Activated gamma-delta T cell treated with Interleukin-2 at 50 U/mL for 16 hours (primary cell): ENCODE data around the gene PCDHB4.
"Not testable (repeated sequence)": the region's sequence is repeated elsewhere in the genome, so short reads cannot be mapped to it uniquely, and the experiment has no call there.

Experiments used
- DNase-seq: peaks from one replicate; pipeline ENCODE4 v3.0.0-alpha.2; 2020

Gene PCDHB4

GRCh38 chr5:141121563-141121962 is at the start of gene PCDHB4:
Gene PCDHB4, plus strand, starts transcription at chr5:141121818. Its CDS starts 181 bp downstream, at chr5:141121999.
- DNase-seq: no peak

DNA sequence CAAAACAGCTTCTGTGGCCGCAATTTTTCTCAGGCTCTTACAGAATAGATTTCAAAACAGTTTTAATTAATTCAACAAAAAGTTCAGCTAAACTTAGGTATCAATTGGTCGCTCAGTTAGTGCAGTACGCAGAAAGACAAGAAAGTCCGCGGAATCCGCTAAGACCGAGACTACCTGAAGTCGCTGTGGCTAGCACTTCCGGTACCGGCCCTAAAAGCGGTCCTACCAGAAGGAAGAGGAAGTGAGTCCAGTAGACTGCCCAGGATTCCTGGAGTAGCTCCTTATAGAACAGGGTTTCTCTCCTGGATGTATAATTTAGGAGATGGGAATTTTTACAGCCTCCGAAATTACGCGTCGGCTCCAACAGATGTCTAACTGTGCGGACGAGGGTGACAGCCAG is 43.8 kb upstream of the PCDHB4 start:
- DNase-seq: no peak

DNA sequence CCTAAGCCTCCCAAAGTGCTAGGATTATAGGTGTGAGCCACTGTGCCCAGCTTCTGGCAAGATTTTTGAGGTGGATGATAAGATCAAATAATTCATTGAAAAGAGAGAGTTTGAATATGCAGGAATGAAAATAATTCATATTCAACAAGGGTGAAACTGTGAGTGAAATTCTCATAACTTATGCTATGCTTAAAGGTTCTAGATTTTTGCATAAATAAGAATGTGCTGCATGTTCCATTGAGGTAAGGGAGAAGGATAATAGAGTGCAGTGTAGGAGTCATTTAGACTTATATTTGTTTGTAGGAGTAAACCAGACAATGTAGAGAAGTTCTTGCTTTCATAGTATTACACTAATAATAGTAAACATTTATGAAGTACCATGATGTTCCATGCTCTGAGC is 39.4 kb upstream of the PCDHB4 start:
- no peak for DNase-seq

- no peak for DNase-seq
Measured at GRCh38 chr5:141084487-141084989, 37.1 kb upstream of the PCDHB4 start.

DNA sequence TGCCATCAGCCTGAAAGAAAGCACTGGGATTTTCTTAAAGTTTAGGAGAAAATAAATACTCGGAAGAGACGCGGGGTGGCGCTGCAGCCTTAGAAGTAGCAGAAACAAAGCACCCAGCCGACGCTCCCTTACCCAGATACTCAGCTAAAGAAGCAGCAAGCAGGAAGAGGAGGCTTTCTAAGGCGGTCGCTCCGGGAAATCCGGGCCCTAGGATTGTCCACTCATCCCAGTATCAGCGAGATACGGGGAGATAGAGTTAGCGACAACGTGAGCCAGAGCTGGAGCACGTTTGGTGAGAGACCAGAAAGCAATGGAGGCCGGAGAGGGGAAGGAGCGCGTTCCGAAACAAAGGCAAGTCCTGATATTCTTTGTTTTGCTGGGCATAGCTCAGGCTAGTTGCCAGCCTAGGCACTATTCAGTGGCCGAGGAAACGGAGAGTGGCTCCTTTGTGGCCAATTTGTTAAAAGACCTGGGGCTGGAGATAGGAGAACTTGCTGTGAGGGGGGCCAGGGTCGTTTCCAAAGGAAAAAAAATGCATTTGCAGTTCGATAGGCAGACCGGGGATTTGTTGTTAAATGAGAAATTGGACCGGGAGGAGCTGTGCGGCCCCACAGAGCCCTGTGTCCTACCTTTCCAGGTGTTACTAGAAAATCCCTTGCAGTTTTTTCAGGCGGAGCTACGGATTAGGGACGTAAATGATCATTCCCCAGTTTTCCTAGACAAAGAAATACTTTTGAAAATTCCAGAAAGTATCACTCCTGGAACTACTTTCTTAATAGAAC is 26.9 kb upstream of the PCDHB4 start, which contains the start of gene PCDHB2:
TSS of gene PCDHB2 (plus strand) at position 135 of the 782 bp plus-strand sequence. CDS start at position 311, 176 bp downstream.
- DNase-seq: no peak

DNA sequence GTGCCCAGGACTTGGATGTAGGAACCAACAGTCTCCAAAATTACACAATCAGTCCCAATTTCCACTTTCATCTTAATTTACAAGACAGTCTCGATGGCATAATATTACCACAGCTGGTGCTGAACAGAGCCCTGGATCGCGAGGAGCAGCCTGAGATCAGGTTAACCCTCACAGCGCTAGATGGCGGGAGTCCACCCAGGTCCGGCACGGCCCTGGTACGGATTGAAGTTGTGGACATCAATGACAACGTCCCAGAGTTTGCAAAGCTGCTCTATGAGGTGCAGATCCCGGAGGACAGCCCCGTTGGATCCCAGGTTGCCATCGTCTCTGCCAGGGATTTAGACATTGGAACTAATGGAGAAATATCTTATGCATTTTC is 26.4 kb upstream of the PCDHB4 start:
- DNase-seq: no peak

GRCh38 chr5:141096181-141096580 is 25.4 kb upstream of the PCDHB4 start:
- not testable (repeated sequence) for DNase-seq

DNA sequence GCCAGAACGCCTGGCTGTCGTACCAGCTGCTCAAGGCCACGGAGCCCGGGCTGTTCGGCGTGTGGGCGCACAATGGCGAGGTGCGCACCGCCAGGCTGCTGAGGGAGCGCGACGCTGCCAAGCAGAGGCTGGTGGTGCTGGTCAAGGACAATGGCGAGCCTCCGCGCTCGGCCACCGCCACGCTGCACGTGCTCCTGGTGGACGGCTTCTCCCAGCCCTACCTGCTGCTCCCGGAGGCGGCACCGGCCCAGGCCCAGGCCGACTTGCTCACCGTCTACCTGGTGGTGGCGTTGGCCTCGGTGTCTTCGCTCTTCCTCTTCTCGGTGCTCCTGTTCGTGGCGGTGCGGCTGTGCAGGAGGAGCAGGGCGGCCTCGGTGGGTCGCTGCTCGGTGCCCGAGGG is 25.0 kb upstream of the PCDHB4 start:
- not testable (repeated sequence) for DNase-seq

- DNase-seq: no peak
Measured at GRCh38 chr5:141100243-141100805, 21.3 kb upstream of the PCDHB4 start, which contains the start of gene PCDHB3. Gene PCDHB3, plus strand, starts transcription at chr5:141100473. Its CDS starts 177 bp downstream, at chr5:141100650.

DNA sequence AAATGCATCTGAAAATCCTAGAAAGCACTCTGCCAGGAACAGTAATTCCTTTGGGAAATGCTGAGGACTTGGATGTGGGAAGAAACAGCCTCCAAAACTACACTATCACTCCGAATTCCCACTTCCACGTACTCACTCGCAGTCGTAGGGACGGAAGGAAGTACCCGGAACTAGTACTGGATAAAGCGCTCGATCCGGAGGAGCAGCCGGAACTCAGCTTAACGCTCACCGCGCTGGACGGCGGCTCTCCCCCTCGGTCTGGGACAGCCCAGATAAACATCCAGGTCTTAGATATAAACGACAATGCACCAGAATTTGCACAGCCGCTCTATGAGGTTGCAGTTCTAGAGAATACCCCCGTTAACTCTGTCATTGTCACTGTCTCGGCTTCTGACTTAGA is 20.6 kb upstream of the PCDHB4 start:
- no peak for DNase-seq

GRCh38 chr5:141102070-141102469 is 19.5 kb upstream of the PCDHB4 start:
- DNase-seq: not testable (repeated sequence)

GRCh38 chr5:141102471-141102870 is 19.1 kb upstream of the PCDHB4 start:
- DNase-seq: not testable (repeated sequence)

DNA sequence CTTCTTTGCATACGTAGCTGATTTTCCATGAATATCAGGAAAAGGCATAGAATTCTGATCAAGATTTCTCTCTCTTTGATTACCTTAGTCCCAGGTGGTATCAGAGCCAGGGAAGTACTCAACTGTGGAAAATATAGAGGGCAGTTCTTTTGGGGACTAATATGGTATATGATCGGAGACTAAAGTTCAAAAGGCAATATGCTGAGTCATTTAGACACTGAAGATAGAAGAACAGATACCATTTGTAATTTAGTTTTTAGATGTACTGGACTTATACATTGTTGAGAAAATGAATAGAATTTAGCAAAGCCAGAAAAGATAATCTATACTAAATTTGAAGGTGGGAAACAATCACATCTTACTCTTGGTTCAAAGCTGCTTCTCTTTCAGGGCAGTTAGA is 16.3 kb upstream of the PCDHB4 start:
- no peak for DNase-seq

- DNase-seq: no peak
Measured at GRCh38 chr5:141119250-141119649, 2.4 kb upstream of the PCDHB4 start.

- no peak for DNase-seq
Measured at GRCh38 chr5:141121985-141122384, 367 bp downstream of the PCDHB4 start.

DNA sequence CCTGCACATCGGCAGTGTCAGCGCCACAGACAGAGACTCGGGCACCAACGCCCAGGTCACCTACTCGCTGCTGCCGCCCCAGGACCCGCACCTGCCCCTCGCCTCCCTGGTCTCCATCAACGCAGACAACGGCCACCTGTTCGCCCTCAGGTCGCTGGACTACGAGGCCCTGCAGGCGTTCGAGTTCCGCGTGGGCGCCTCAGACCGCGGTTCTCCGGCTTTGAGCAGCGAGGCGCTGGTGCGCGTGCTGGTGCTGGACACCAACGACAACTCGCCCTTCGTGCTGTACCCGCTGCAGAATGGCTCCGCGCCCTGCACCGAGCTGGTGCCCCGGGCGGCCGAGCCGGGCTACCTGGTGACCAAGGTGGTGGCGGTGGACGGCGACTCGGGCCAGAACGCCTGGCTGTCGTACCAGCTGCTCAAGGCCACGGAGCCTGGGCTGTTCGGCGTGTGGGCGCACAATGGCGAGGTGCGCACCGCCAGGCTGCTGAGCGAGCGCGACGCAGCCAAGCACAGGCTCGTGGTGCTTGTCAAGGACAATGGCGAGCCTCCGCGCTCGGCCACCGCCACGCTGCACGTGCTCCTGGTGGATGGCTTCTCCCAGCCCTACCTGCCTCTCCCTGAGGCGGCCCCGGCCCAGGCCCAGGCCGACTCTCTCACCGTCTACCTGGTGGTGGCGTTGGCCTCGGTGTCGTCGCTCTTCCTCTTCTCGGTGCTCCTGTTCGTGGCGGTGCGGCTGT is 1.9 kb downstream of the PCDHB4 start:
- DNase-seq: not testable (repeated sequence)

DNA sequence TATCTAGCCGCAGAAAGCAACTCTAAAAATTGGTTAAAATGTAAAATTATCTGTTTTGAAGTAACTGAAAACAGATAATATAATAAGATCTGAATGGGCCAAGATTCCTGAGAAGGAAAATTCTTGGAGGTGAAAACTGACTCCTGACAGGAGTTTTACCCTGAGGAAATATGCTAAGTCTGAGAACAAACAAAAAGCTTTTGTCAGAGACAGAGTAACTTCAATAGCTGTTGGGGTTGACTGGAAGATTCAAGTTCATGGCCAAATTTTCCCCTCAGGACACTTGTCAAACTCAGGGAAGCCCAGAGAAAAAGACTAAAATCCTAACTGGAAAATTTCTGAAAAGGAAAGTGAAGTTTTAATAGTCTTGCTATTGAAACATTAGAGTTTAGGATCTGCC is 5.7 kb downstream of the PCDHB4 start:
- DNase-seq: no peak

- DNase-seq: no peak
Measured at GRCh38 chr5:141135030-141135717, 13.6 kb downstream of the PCDHB4 start, which contains the start of gene PCDHB5. Gene PCDHB5, plus strand, starts transcription at chr5:141135206. Its CDS starts 229 bp downstream, at chr5:141135435.

DNA sequence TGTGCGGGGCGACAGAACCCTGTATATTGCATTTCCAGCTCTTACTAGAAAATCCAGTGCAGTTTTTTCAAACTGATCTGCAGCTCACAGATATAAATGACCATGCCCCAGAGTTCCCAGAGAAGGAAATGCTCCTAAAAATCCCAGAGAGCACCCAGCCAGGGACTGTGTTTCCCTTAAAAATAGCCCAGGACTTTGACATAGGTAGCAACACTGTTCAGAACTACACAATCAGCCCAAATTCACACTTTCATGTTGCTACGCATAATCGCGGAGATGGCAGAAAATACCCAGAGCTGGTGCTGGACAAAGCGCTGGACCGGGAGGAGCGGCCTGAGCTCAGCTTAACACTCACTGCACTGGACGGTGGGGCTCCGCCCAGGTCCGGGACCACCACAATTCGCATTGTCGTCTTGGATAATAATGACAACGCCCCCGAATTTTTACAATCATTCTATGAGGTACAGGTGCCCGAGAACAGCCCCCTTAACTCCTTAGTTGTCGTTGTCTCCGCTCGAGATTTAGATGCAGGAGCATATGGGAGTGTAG is 14.2 kb downstream of the PCDHB4 start:
- no peak for DNase-seq

- DNase-seq: not testable (repeated sequence)
Measured at GRCh38 chr5:141137346-141137745, 15.7 kb downstream of the PCDHB4 start.

DNA sequence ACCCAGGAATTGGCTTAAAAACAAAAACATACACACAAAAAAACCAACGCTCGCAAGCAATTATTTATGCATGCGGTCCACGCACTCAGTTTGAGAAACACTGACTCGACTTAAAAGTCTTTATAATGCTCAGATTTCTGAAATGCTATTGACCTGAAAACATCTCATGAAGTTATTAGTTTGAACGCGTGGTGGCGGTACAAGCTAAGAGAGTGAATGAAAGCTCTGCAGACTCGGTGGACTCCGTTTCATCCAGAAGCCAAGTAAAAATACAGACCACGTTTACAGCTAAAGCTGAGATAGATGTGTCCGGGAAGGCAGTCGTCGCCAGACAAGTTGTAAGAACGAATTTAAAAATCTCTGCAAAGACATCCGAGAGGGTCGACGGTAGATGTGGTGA is 28.2 kb downstream of the PCDHB4 start, which contains the start of gene PCDHB6:
TSS of gene PCDHB6 (plus strand) at position 246 of the 400 bp plus-strand sequence. CDS start 201 bp downstream, outside the sequence.
- no peak for DNase-seq
